B cell (primary cell): ENCODE data around the gene MAGI2.

Experiments
- CTCF ChIP-seq: fragments of 200-600 bp; IDR thresholded peaks from one replicate; pipeline ENCODE4 v1.8.0; 2022; ENCODE audit warnings: antibody characterized with exemption, mild to moderate bottlenecking
- EZH2 ChIP-seq: IDR thresholded peaks from 2 replicates; pipeline ENCODE4 v1.6.1; 2012; ENCODE audit warnings: borderline replicate concordance, low read depth, mild to moderate bottlenecking, moderate library complexity, low read length; ENCODE audit not compliant: insufficient read depth, poor library complexity, severe bottlenecking

GRCh38 chr7:78443811-78444210 is 1009.7 kb downstream of the MAGI2 start:
- TF ChIP-seq CTCF (no peak), EZH2 (no peak)
